GM12878 (cell line): ENCODE data around the gene CACNA1E. TPM values are rescaled to one million over a fixed set of nuclear protein-coding genes. Genes with fewer than 3 reads are reported as not detected.

ENCODE experiments used
- ATAC-seq: fragments of 200-7000 bp; cut with Tn5 transposase; 3 replicates; pipeline ENCODE4 v1.9.1; 2020; ENCODE audit warnings: mild to moderate bottlenecking, moderate library complexity
- BruUV-seq: library from RNA; stranded (reverse); fragments of 400-500 nt; replicated peaks from 2 replicates; lab custom pipeline; 2021; lab: Mats Ljungman, UMichigan
- CTCF ChIA-PET: fragments of 300-600 bp; sonication (Branson Sonifier 250); formaldehyde crosslinking; extraction: SDS; loops from one replicate; lab custom pipeline; 2021; ENCODE audit warnings: inconsistent platforms; lab: Yijun Ruan, JAX
- POLR2A ChIA-PET: fragments of 350-600 bp; formaldehyde crosslinking; extraction: SDS; loops from one replicate; lab custom pipeline; 2021; ENCODE audit warnings: inconsistent platforms; lab: Charles Lee
- RAD21 ChIA-PET: fragments of 300-600 bp; sonication (Branson Sonifier 250); formaldehyde crosslinking; loops from one replicate; lab custom pipeline; 2023; ENCODE audit warnings: antibody characterized with exemption; ENCODE audit not compliant: unreplicated experiment; lab: Charles Lee
- SMC1A ChIA-PET: fragments of 300-600 bp; sonication (Branson Sonifier 250); formaldehyde crosslinking; loops from one replicate; lab custom pipeline; 2023; ENCODE audit not compliant: unreplicated experiment, uncharacterized antibody; lab: Charles Lee
- DNase-seq: peaks from one replicate; pipeline ENCODE4 v3.0.0-alpha.2; 2011; ENCODE audit warnings: low read depth, low spot score
- FAIRE-seq: peaks from 3 replicates; lab custom pipeline; 2011; peaks lifted over from hg19 to GRCh38; lab: Jason Lieb, UNC
- H2AFZ ChIP-seq: 2 replicates; pipeline ENCODE4 v1.6.0; 2011; ENCODE audit warnings: low read depth, low read length, control low read depth; ENCODE audit not compliant: control insufficient read depth
- H3K27ac ChIP-seq: 2 replicates; pipeline ENCODE4 v1.5.1; 2011; ENCODE audit warnings: control low read depth; ENCODE audit not compliant: control insufficient read depth, insufficient read depth
- H3K27me3 ChIP-seq, 2 experiments: replicated peaks in 1 of 2; 2 replicates each; pipeline versions ENCODE4 v1.6.0 to v1.6.1; 2011; ENCODE audit warnings: low read length in 1 of 2; ENCODE audit not compliant: control insufficient read depth in 2 of 2, insufficient read depth in 2 of 2
- H3K36me3 ChIP-seq, 2 experiments: 2 replicates each; pipeline ENCODE4 v1.5.1; 2011; ENCODE audit warnings: low read length in 1 of 2; ENCODE audit not compliant: control insufficient read depth in 2 of 2, insufficient read depth in 2 of 2
- H3K4me1 ChIP-seq: 2 replicates; pipeline ENCODE4 v1.6.1; 2011; ENCODE audit warnings: mild to moderate bottlenecking, low read length, moderate library complexity, mixed read lengths; ENCODE audit not compliant: control insufficient read depth, insufficient read depth
- H3K4me2 ChIP-seq: 2 replicates; pipeline ENCODE4 v1.6.0; 2011; ENCODE audit warnings: control low read depth; ENCODE audit not compliant: control insufficient read depth, insufficient read depth
- H3K4me3 ChIP-seq: fragments of 200-600 bp; sonication (generic); 2 replicates; pipeline ENCODE4 v1.5.1; 2016
- H3K79me2 ChIP-seq: 2 replicates; pipeline ENCODE4 v1.6.0; 2011; ENCODE audit warnings: low read length; ENCODE audit not compliant: control insufficient read depth, insufficient read depth
- H3K9ac ChIP-seq: 2 replicates; pipeline ENCODE4 v1.8.0; 2011; ENCODE audit warnings: low read length, control low read depth, mixed read lengths; ENCODE audit not compliant: control insufficient read depth, insufficient read depth
- H3K9me3 ChIP-seq: replicated peaks from 3 replicates; pipeline ENCODE4 v1.5.1; 2011; ENCODE audit warnings: mild to moderate bottlenecking, low read length; ENCODE audit not compliant: control insufficient read depth, insufficient read depth
- H4K20me1 ChIP-seq: 2 replicates; pipeline ENCODE4 v1.6.0; 2011; ENCODE audit not compliant: control insufficient read depth, insufficient read depth
- BMI1 ChIP-seq: fragments of 450-650 bp; IDR thresholded peaks from 2 replicates; pipeline ENCODE4 v1.6.1; 2016; ENCODE audit warnings: mild to moderate bottlenecking, moderate library complexity, borderline replicate concordance
- CBX3 ChIP-seq: fragments of 200-600 bp; sonication (generic); IDR thresholded peaks from 2 replicates; pipeline ENCODE4 v1.6.1; 2016; ENCODE audit warnings: low read depth, borderline replicate concordance
- CTCF ChIP-seq, 3 experiments: IDR thresholded peaks in 2 of 3; conservative IDR thresholded peaks in 1 of 3; 2 replicates each; pipeline ENCODE4 v1.5.1; 2011; ENCODE audit warnings: low read depth in 3 of 3, low read length in 3 of 3, mild to moderate bottlenecking in 3 of 3, control low read depth in 2 of 3, moderate library complexity in 2 of 3, inconsistent platforms in 1 of 3, mixed read lengths in 1 of 3; ENCODE audit not compliant: control insufficient read depth in 2 of 3, insufficient read depth in 1 of 3; ENCODE audit errors: extremely low read depth in 1 of 3
- JUND ChIP-seq: IDR thresholded peaks from 2 replicates; pipeline ENCODE4 v1.6.1; 2012; ENCODE audit warnings: low read depth, mild to moderate bottlenecking, low read length, improper control_type of control experiment, moderate library complexity
- NFIC ChIP-seq: IDR thresholded peaks from 2 replicates; pipeline ENCODE4 v1.6.1; 2012; ENCODE audit warnings: low read depth, mild to moderate bottlenecking, inconsistent platforms, low read length, moderate library complexity
- PAX8 ChIP-seq: fragments of 450-650 bp; IDR thresholded peaks from 2 replicates; pipeline ENCODE4 v1.6.1; 2017; ENCODE audit warnings: mild to moderate bottlenecking, moderate library complexity
- PKNOX1 ChIP-seq: fragments of 450-650 bp; IDR thresholded peaks from 2 replicates; pipeline ENCODE4 v1.6.1; 2016; ENCODE audit warnings: mild to moderate bottlenecking
- PRDM15 ChIP-seq: fragments of 450-650 bp; formaldehyde crosslinking; IDR thresholded peaks from 2 replicates; pipeline ENCODE4 v1.4.0; 2020; ENCODE audit warnings: mild to moderate bottlenecking, moderate library complexity
- USF2 ChIP-seq: IDR thresholded peaks from 2 replicates; pipeline ENCODE4 v1.6.1; 2011; ENCODE audit warnings: low read depth, low read length, improper control_type of control experiment, borderline replicate concordance
- YY1 ChIP-seq: IDR thresholded peaks from 2 replicates; pipeline ENCODE4 v1.6.1; 2011; ENCODE audit warnings: low read depth, mild to moderate bottlenecking, low read length
- ZBTB11 ChIP-seq: fragments of 450-650 bp; formaldehyde crosslinking; IDR thresholded peaks from 2 replicates; pipeline ENCODE4 v1.5.0; 2022; ENCODE audit warnings: mild to moderate bottlenecking, missing genetic modification characterization
- ZZZ3 ChIP-seq: IDR thresholded peaks from 2 replicates; pipeline ENCODE4 v1.6.1; 2011; ENCODE audit warnings: low read depth; ENCODE audit not compliant: control insufficient read depth, insufficient read length
- WGBS: methylation state at CpG from one replicate; pipeline ENCODE4 v1.1.6; 2016; ENCODE audit warnings: low lambda C conversion rate; ENCODE audit not compliant: insufficient replicate concordance, insufficient coverage; ENCODE audit errors: missing lambda C conversion rate; 5-methylcytosine and 5-hydroxymethylcytosine counted together
- in situ Hi-C: fragments of 300-500 bp; cut with MboI; formaldehyde crosslinking; loops from 9 replicates; pipeline ENCODE4 v1.14.3; 2018; ENCODE audit warnings: mixed read lengths
- intact Hi-C: fragments of 100-400 bp; cut with micrococcal nuclease; formaldehyde crosslinking; loops from one replicate; pipeline ENCODE4 v1.14.2; 2022; ENCODE audit not compliant: unreplicated experiment
- polyA plus RNA-seq, 11 experiments: library from polyadenylated mRNA; depleted of rRNA in 4 of 11; unstranded in 6 of 11; stranded (reverse) in 5 of 11; fragments of >200 nt; fragmentation: Nextera tagmentation in 4 of 11; fragmentation: Illumina TruSeq in 1 of 11; extraction: Ambion mirVana in 4 of 11; extraction: Trizol in 1 of 11; gene quantifications; 1 replicate in 1 of 11; 2 replicates in 10 of 11; pipeline versions ENCODE4 v1.2.1 to v1.2.3, GENCODE V29; 2011 to 2016; ENCODE audit warnings: inconsistent platforms in 2 of 11, missing spikeins in 2 of 11, low read depth in 1 of 11
- total RNA-seq, 4 experiments: library from RNA; depleted of rRNA in 3 of 4; stranded (reverse); fragments of >200 nt in 3 of 4; fragmentation: Illumina TruSeq in 1 of 4; extraction: Trizol in 1 of 4; gene quantifications; 2 replicates each; pipeline versions ENCODE4 v1.2.1 to v1.2.3, GENCODE V29; 2013 to 2021

CACNA1E gene
- total and polyA plus RNA-seq, 10 of the 15 experiments (the other 5 are each of a cell fraction or from before 2014, with no cell fraction given), result 0.57 to 22.0 (median 8.5) TPM

- WGBS, result 100% methylated on average over 1 of the region's 1 CpG
- no peak overlapping the region for H2AFZ ChIP-seq
- in situ Hi-C loops (no loop called here), intact Hi-C loops (no loop called here)
- DNase-seq, result no peak
- no peaks in the 10 kb centered on the region for H3K27me3 ChIP-seq
- ChIA-PET SMC1A (interaction anchor here (0.7 to 2.7 kb wide), 5 partner anchors 9 to 411 kb away, joined by 3 to 7 read pairs (median 3); no protein-coding TSS in a partner anchor), POLR2A (no interaction called here), CTCF (interaction anchor here (1.4 kb wide), 1 partner anchor 16 kb away, joined by 4 read pairs; no protein-coding TSS in a partner anchor), RAD21 (no interaction called here)
- ATAC-seq, result no peak
- peaks cover 11% of the 10 kb centered on the region for H3K4me1 ChIP-seq
- peaks cover 5% of the 10 kb centered on the region; the same call in 2 of the 3 replicates for H3K9me3 ChIP-seq
- H3K36me3 ChIP-seq, result no peaks in the 10 kb centered on the region
- H3K4me2 ChIP-seq, result no peak overlapping the region
- no peak overlapping the region for H3K27ac ChIP-seq
- BruUV-seq, result no TSS peak
- no peaks in the 10 kb centered on the region for H4K20me1 ChIP-seq
- H3K9ac ChIP-seq, result no peak overlapping the region
- no peak overlapping the region for H3K4me3 ChIP-seq
- no peaks in the 10 kb centered on the region for H3K79me2 ChIP-seq
- no peak for FAIRE-seq
- TF ChIP-seq NFIC, result no peak
- TF ChIP-seq ZBTB11 (CRISPR knock-in tag), result no peak
- no peak for TF ChIP-seq ZZZ3
- no peak for TF ChIP-seq PRDM15
- TF ChIP-seq USF2, result no peak
- no peak for TF ChIP-seq BMI1
- no peak for TF ChIP-seq PKNOX1
- TF ChIP-seq PAX8, result no peak
- TF ChIP-seq JUND, result no peak
- no peak for TF ChIP-seq CBX3
- no peak for TF ChIP-seq CTCF (IDR thresholded peaks at IDR 0.05 in 2 of 3, conservative IDR thresholded peaks at IDR 0.05 in 1 of 3; ENCODE audit: control insufficient read depth in 2 of 3, extremely low read depth in 1 of 3, insufficient read depth in 1 of 3, low read depth in 3 of 3, low read length in 3 of 3)
- TF ChIP-seq YY1, result no peak
These were observed 41.9 kb downstream of the CACNA1E start for GRCh38 chr1:181525104-181525721.
